Chondrocyte (in vitro differentiated cells): Measurements from ENCODE around the gene ATXN7L2. TPM values are rescaled to one million over a fixed set of nuclear protein-coding genes. Genes with fewer than 3 reads are reported as not detected.

Experiments used
- DNase-seq: peaks from one replicate; pipeline ENCODE4 v3.0.0; 2021; ENCODE audit warnings: mixed read lengths, low spot score
- H3K27ac Mint-ChIP-seq: one replicate; pipeline ENCODE4 v1.8.0; 2021; ENCODE audit warnings: mild to moderate bottlenecking, moderate library complexity, mixed read lengths; ENCODE audit not compliant: unreplicated experiment
- H3K27me3 Mint-ChIP-seq: 2 replicates; pipeline ENCODE4 v1.8.0; 2021; ENCODE audit warnings: low read depth, mixed read lengths
- H3K36me3 Mint-ChIP-seq: 2 replicates; pipeline ENCODE4 v1.8.0; 2021; ENCODE audit warnings: low read depth, mixed read lengths
- H3K4me1 Mint-ChIP-seq: 2 replicates; pipeline ENCODE4 v1.8.0; 2021; ENCODE audit warnings: low read depth, mild to moderate bottlenecking, mixed read lengths
- H3K4me3 Mint-ChIP-seq: one replicate; pipeline ENCODE4 v1.8.0; 2021; ENCODE audit warnings: mild to moderate bottlenecking, moderate library complexity, mixed read lengths; ENCODE audit not compliant: unreplicated experiment
- H3K9me3 Mint-ChIP-seq: 2 replicates; pipeline ENCODE4 v1.8.0; 2021; ENCODE audit warnings: low read depth, mixed read lengths
- CTCF ChIP-seq: fragments of 200-600 bp; sonication (generic); IDR thresholded peaks from 2 replicates; pipeline ENCODE4 v1.5.0; 2021; ENCODE audit warnings: antibody characterized with exemption, mild to moderate bottlenecking, moderate library complexity
- total RNA-seq: library from RNA; stranded (reverse); gene quantifications from 3 replicates; pipeline ENCODE4 v1.2.1, GENCODE V29; 2021

Gene ATXN7L2
- total RNA-seq, 1 donor from 2014 or later: 3.6 TPM

- DNase-seq: no peak
- peak; percentile 26 for TF ChIP-seq CTCF
- Mint-ChIP-seq H3K27ac (peak overlapping the region; percentile 73), H3K36me3 (peaks cover 3% of the 10 kb centered on the region), H3K4me1 (peaks cover 22% of the 10 kb centered on the region), H3K9me3 (no peaks in the 10 kb centered on the region), H3K27me3 (peaks cover 27% of the 10 kb centered on the region), H3K4me3 (peak overlapping the region; percentile 90)
These were observed 674 bp upstream of the ATXN7L2 start for GRCh38 chr1:109482791-109483671.

- no peaks in the 10 kb centered on the region for H3K9me3 Mint-ChIP-seq
- H3K27me3 Mint-ChIP-seq: peaks cover 15% of the 10 kb centered on the region
- no peak for DNase-seq
These were observed 842 bp downstream of the ATXN7L2 start for GRCh38 chr1:109484519-109484975.

GRCh38 chr1:109485001-109485400, 1.3 kb downstream of the ATXN7L2 start:
- TF ChIP-seq CTCF: no peak
- Mint-ChIP-seq H3K4me1 (peaks cover 22% of the 10 kb centered on the region), H3K27ac (no peak overlapping the region), H3K4me3 (peak overlapping the region; percentile 90), H3K9me3 (no peaks in the 10 kb centered on the region), H3K36me3 (peaks cover 4% of the 10 kb centered on the region), H3K27me3 (peaks cover 11% of the 10 kb centered on the region)
- no peak for DNase-seq

More at GRCh38 chr1:109484519-109484975, 842 bp downstream of the ATXN7L2 start:
- Mint-ChIP-seq H3K4me3 (peak overlapping the region; percentile 90), H3K36me3 (peaks cover 4% of the 10 kb centered on the region), H3K27ac (no peak overlapping the region), H3K4me1 (peaks cover 22% of the 10 kb centered on the region)
- TF ChIP-seq CTCF: no peak

- TF ChIP-seq CTCF: no peak
- peaks cover 4% of the 10 kb centered on the region for H3K36me3 Mint-ChIP-seq
- peaks cover 22% of the 10 kb centered on the region for H3K4me1 Mint-ChIP-seq
- no peaks in the 10 kb centered on the region for H3K9me3 Mint-ChIP-seq
- DNase-seq: no peak
- H3K27me3 Mint-ChIP-seq: peaks cover under 1% of the 10 kb centered on the region
- H3K4me3 Mint-ChIP-seq: no peak overlapping the region
- no peak overlapping the region for H3K27ac Mint-ChIP-seq
These were observed 3.6 kb downstream of the ATXN7L2 start for GRCh38 chr1:109487261-109487660.

- DNase-seq: no peak
- Mint-ChIP-seq H3K27me3 (no peaks in the 10 kb centered on the region), H3K36me3 (peaks cover 4% of the 10 kb centered on the region), H3K4me1 (peaks cover 21% of the 10 kb centered on the region), H3K27ac (no peak overlapping the region), H3K9me3 (no peaks in the 10 kb centered on the region), H3K4me3 (no peak overlapping the region)
- TF ChIP-seq CTCF: no peak
These were observed 4.5 kb downstream of the ATXN7L2 start for GRCh38 chr1:109488201-109488600.
